Measurements from ENCODE around the gene PRRT1B.

The PRRT1B gene

DNA sequence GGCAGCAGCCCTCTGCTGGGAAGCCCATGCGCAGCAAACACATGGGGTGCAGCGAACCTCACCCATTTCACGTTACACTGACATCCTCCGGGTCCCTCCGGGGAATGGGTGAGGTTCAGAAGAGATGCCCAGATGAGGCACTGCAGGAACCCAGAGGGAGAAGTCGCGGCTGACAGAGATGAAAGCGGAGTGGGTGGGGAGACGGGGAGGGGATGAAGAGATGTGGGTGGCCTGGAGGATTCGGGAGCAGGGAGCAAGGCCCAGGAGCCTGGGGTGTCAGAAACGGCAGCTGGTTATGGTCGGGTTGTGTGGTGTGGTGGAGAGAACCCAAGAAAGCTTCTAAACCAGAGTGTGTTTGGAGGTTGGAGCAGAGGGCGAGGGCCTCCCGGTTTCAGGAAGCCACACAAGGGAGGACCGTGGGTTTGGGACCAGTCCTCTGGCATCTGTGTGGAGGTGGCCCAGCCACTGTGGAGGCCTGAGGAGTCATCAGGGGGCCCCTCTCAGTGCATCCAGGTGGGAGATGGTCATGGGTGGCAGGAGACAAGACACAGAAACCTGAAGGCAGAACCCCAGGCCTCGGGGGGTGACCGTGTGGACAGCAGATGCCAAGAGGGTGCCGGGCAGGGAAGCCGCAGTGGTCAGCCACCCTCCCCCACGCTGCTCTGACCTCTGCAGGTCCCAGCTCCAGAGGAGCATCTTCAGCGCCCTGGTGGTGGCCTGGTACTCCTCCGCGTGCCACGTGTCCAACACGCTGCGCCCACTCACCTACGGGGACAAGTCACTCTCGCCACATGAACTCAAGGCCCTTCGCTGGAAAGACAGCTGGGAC lies 22.9 kb upstream of the PRRT1B start:
- TF ChIP-seq, protein P1, sequence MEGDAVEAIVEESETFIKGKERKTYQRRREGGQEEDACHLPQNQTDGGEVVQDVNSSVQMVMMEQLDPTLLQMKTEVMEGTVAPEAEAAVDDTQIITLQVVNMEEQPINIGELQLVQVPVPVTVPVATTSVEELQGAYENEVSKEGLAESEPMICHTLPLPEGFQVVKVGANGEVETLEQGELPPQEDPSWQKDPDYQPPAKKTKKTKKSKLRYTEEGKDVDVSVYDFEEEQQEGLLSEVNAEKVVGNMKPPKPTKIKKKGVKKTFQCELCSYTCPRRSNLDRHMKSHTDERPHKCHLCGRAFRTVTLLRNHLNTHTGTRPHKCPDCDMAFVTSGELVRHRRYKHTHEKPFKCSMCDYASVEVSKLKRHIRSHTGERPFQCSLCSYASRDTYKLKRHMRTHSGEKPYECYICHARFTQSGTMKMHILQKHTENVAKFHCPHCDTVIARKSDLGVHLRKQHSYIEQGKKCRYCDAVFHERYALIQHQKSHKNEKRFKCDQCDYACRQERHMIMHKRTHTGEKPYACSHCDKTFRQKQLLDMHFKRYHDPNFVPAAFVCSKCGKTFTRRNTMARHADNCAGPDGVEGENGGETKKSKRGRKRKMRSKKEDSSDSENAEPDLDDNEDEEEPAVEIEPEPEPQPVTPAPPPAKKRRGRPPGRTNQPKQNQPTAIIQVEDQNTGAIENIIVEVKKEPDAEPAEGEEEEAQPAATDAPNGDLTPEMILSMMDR (IDR thresholded peaks at IDR 0.05; ENCODE audit: low read depth, low read length): no peak
- H3K4me3 ChIP-seq (ENCODE audit: low read depth, low read length): no peak overlapping the region

- H3K4me3 ChIP-seq (ENCODE audit: low read depth, low read length): no peak overlapping the region
- TF ChIP-seq, protein P1 (IDR thresholded peaks at IDR 0.05; ENCODE audit: low read depth, low read length): no peak
Observed at GRCh38 chr9:131523086-131523388, 22.3 kb upstream of the PRRT1B start.

- no peak overlapping the region for H3K4me3 ChIP-seq (ENCODE audit: low read depth, low read length)
- TF ChIP-seq, protein P1 (IDR thresholded peaks at IDR 0.05; ENCODE audit: low read depth, low read length): no peak
Observed at GRCh38 chr9:131523451-131524435, 21.6 kb upstream of the PRRT1B start.

- H3K4me3 ChIP-seq (ENCODE audit: low read depth, low read length): no peak overlapping the region
- TF ChIP-seq, protein P1 (IDR thresholded peaks at IDR 0.05; ENCODE audit: low read depth, low read length): no peak
Observed at GRCh38 chr9:131524665-131525315, 20.5 kb upstream of the PRRT1B start.

DNA sequence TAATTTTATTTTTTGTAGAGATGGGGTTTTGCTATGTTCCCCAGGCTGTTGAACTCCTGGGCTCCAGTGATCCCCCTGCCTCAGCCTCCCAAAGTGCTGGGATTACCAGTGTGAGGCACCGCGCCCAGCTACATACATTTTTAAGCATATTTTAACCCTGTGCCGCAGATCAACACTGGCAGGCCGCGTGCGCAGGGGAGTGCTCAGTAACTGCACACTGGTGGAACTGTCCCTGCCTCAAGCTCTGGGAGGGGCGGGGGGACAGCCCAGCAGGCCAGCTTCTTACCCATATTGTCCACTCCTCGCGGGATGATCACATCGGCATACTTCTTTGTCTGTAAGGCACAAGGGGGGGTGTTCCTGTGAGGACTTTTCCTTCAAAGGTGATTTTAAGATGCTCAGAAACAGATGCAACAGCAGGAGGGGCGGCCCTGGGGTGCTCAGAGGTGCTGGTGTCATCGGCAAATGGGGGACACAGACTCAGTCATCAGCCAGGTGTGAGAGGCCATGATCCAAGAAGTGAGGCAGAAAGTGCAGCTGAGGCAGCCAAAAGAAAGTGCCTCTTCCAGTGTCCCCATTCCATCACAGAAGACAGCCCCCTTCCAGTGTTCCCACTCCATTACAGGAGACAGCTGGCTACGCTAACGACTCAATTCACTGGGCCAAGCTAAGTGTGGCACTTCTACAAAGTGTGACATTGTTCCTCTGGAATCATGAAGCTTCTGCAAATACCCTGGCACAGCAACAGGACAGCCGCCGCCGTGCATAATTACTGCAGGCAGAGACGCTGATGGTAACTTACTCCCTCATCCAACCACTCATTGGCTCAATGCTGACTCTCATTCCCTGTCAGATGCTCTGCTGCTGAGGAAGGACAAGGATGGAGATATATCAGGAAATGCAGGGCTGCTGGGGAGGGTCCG lies 19.4 kb upstream of the PRRT1B start:
- TF ChIP-seq, protein P1 (IDR thresholded peaks at IDR 0.05; ENCODE audit: low read depth, low read length): no peak
- no peak overlapping the region for H3K4me3 ChIP-seq (ENCODE audit: low read depth, low read length)

GRCh38 chr9:131528186-131528585 lies 17.1 kb upstream of the PRRT1B start:
- TF ChIP-seq, protein P1 (IDR thresholded peaks at IDR 0.05; ENCODE audit: low read depth, low read length): no peak
- no peak overlapping the region for H3K4me3 ChIP-seq (ENCODE audit: low read depth, low read length)
